Gastrocnemius medialis (tissue), 4 donors: ENCODE data around the gene OPCML.

Source experiments
- CTCF ChIP-seq, 5 experiments: fragments of 450-650 bp in 3 of 5; fragments of 200-600 bp in 2 of 5; sonication (generic) in 2 of 5; IDR thresholded peaks in 4 of 5; conservative IDR thresholded peaks in 1 of 5; 1 replicate in 4 of 5; 2 replicates in 1 of 5; pipeline ENCODE4 v1.5.1; 2016 to 2019; ENCODE audit warnings: antibody characterized with exemption in 5 of 5, mild to moderate bottlenecking in 3 of 5, moderate library complexity in 3 of 5
- POLR2A ChIP-seq, 2 donors: fragments of 450-650 bp; IDR thresholded peaks; one replicate each; pipeline ENCODE4 v1.6.1; 2017; ENCODE audit warnings: antibody characterized with exemption in 2 of 2, mild to moderate bottlenecking in 2 of 2, moderate library complexity in 2 of 2

- no peak for TF ChIP-seq CTCF (IDR thresholded peaks at IDR 0.05 in 4 of 5, conservative IDR thresholded peaks at IDR 0.05 in 1 of 5)
- no peak for TF ChIP-seq POLR2A (IDR thresholded peaks at IDR 0.05)
Measured at GRCh38 chr11:132818951-132819350, 713.4 kb downstream of the OPCML start.
